ENCODE results near the gene CALCR.

The CALCR gene

DNA sequence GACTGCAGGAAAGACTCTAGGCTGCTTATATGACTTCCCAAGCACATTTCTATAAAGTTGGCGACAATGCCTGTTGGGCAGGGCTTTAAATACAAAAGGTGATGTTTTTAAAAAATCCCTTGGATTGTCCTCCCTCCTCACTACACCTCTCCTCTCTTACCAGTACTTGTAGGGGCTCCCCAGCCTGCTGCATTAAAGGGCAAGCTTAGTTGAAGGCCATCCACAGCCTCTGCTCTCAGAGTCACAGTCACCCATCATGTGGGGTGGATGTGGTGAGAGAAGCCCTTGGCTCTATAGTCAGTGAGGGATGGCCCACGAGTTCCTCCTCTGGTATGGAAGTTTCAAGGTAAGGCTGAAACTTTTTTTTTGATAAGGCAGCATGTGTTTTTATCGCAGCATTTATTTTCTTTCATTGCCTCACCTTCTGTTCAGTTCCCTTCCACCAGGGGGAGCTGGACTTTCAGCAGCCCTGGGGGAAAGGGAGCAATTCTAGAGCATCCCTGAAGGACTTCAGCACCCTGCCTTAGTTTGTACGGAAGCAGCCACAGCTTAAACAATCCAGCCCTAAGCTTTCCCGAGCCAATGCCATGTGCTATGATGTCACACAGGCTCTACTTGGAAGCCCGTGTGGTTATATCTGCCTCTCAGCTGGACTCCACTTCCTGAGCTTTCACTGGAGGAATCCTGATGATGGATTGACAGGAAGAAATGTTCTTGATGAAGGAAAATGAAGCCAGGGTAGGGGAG, 131.9 kb downstream of the CALCR start:
- DNase-seq (ENCODE audit: low spot score), result peak; percentile 24

DNA sequence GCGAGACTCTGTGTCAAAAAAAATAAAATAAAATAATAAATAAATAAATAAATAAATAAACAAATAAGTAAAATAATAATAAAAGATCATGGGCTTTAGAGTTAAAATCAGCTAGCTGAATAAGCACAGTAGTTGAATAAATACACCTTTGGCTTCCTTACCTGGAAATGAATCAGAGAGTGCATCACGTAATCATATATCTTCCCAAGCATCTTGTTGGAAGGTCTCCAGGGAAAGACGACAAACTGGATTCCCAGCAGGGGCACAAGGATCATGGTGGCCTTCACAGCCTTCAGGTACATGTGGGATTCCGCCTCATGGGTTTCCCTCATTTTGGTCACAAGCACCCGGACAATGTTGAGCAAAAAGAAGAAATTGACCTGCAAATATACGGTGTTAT, 138.7 kb downstream of the CALCR start:
- DNase-seq (ENCODE audit: low spot score), result no peak

DNA sequence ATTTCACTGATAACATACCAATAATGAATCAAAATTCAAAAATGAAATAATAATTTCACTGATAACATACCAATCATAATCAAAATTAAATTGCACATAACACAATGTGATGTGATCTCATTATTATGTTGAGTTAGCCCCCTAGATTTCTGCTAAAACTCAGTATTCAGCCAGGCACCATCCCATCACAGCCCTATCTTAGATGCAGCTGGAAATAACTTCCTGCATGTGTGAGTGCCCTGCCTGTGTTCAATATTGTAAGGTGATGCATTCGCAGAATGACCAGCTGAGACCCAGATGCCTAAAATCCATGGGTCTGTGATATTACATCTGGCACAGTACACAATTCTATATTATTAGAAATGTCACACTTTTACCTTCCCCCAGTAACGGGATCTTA, 142.4 kb downstream of the CALCR start:
- DNase-seq (ENCODE audit: low spot score), result no peak

DNA sequence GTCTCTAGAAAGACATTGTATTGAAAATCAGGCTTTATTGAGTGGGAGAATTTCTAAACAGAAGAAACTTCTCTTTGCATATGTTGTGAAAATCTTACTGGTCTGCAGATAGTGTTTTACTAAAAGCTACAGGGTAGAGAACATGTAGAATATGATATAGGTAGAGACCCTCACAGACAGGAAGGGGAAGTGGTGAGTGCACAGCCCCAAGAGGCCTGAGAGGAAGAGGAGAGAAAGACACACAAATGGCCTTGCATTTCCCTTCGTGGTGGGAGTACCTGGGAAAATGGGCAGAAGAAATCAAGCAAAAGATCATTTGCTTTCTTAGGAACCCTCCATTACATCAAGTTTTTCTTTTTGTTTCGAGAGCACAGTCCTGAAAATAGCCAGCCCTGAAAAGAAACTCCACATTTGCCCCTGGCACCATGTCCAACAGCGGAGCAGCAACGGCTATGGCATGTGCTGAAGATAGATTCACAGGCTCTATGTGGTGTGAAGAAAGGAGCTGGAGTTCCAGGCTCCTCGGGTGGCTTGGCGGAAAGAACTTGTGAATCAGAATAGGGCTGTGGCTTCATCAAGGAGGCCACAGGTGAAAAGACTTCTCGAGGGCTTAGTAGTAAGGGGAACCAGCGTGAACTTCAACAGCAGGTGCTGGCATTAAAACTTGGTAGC, 143.5 kb downstream of the CALCR start:
- no peak for DNase-seq (ENCODE audit: low spot score)

DNA sequence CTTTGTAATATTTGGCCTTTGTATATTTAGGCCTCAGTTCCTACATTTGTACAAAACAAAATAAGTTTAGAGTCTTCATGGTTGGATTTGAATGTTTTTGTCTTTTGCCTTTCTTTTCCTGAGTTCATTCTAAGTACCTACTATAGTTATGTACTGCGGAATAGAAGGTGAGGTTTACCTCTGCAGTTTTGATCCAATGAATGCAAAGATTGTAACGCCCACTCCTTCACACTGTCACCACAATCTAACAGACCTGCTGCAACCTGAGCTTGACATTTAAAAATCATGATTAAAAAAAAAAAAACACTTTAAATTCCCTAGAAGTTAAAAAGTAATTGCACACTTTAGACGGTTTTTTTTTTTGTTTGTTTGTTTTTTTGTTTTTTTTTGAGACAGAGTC, 145.0 kb downstream of the CALCR start:
- no peak for DNase-seq (ENCODE audit: low spot score)

DNA sequence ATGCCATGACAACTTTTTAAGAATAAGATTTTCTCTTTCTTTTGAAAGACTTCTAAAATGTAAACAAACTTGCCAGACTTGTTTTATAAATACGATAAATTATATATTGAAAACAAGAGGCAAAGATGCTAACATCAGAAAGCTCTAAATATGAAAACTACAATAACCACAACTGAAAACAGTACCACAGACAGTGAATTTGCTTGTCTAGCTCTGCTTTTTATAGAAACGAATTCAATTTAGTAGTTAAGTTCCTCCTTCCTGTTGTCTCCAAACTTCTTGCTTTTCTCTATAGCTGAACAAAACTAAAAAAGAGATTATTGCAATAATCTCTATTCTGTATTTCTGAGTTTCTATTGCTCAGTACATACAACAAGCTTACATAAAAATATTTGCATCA, 147.4 kb downstream of the CALCR start:
- DNase-seq (ENCODE audit: low spot score), result no peak

DNA sequence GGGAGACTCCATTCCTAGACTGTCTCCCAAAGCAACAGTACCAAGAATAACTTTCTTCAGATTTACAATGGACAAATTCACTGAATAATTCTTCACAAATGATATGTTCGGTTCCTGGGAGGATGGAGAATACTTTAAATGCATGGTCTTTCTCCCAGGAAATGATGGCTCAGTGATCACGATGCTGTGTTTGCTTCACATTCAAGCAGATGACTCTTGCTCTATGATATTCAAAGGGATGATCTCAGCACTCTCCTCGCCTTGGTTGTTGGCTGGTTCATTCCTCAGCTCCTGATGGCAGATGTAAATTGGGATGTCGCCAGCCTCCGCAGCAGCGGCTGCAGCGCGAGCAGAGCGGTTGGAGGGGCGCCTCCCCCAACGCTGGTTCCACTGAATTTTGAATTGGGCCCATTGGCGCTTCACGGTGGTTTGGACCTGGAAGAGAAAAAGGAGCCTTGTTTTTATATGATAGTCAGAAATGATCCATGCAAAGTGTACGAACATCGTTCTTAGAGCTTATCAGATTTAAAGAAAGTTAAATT, 148.3 kb downstream of the CALCR start:
- DNase-seq (ENCODE audit: low spot score), result no peak

DNA sequence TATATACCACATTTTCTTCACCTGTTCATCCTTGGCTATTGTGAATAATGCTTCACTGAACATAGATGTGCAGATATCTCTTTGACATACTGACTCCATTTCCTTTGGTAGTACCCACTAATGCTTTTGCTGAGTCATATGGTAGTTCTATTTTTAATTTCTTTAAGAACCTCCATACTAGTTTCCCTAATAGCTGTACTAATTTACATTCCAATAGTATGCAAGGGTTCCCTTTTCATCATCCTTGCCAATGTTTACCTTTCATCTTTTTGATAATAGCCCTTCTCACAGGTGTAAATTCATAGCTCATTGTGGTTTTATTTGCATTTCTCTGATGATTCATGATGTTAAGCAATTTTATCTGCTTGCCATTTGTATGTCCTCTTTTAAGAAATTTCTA, 159.9 kb downstream of the CALCR start:
- no peak for DNase-seq (ENCODE audit: low spot score)

DNA sequence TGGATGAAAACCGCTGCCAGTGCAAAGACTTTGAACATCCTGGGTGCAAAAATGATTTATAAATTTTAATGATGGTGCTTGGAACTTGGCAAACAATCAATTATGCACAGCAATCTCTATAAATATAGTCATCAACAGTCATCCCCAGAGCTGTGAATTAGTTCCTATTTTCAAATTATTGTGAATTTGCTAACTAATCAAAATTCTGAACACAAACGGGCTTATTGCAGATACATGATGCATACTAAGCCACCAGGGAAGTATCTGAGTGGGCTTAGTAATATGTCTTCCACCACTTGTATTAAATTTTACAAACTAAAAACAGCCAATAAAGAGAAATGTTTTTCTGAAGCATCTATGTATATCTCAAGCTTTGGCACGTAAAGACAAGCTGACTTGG, 165.2 kb downstream of the CALCR start:
- no peak for DNase-seq (ENCODE audit: low spot score)

DNA sequence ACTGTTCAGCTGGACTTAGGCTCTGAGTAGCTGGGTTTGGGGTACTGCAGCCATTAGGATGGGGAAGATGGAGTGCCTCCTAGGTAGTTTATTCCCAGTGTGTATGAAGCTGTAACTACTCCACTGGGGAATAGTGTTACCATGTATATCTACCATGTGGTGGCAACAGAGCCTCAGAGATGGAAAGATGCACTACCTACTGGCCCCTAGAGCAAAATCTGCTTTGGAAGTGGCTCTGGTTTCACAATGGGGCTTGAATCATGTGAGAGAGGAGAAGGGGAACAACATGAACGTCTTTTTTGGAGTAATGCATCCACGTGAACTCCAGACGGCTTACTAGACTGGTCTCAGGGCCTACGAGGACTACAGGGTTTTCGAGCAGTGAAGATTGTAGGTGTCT, 167.3 kb downstream of the CALCR start:
- no peak for DNase-seq (ENCODE audit: low spot score)

DNA sequence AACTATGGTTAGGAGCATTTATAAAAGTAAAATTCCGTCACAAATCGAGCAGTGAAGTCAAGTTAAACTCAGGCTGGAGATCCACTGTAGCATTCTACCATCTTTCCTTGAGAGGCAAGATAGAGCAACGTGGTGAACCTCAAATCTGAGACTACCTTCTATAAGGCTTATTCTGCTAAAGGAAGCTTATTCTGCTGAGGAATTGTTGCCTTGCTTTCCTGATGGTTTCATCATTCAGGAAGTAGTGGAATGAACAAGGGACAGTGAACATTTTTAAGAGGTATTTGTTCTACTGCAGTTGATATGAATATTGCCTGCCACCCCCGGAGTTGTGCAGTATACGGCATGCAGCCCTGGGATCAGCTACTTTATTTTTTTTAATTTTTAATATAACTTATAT, 171.6 kb downstream of the CALCR start:
- DNase-seq (ENCODE audit: low spot score), result no peak

DNA sequence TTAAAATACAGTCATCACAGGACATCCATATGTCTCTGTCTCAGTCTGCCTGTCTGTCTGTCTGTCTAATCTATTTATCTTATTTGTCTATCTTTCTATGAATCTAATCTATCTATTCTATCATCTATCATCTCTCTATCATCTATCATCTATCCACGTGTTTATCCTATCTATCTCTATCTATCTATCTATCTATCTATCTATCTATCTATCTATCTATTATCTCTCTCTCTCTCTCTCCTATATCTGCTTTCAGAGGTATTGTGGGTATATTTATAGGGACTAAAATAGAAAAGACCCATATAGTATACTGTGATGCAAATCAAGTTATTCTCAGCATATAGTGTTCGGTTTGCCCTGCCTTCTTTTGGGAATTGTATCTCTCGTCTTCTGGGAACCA, 174.9 kb downstream of the CALCR start:
- DNase-seq (ENCODE audit: low spot score), result no peak

DNA sequence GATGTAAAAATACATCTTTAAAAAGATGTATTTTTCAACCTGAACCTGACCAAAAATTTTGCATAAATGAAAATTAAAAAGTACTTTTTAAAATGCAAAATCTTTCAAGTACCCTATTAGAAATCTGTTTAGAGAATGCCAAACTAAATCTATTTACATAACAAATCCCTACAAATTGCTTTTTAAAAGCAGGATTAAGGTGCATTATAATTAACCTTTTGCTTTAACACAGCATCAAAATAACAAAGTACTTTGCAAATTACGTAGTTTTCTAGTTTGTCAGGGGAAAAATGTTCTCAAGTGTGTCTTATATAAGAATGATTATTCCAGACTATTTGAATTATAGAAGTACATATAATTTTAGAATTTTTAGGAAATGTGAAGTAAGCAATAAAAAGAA, 181.5 kb downstream of the CALCR start:
- DNase-seq (ENCODE audit: low spot score), result no peak

DNA sequence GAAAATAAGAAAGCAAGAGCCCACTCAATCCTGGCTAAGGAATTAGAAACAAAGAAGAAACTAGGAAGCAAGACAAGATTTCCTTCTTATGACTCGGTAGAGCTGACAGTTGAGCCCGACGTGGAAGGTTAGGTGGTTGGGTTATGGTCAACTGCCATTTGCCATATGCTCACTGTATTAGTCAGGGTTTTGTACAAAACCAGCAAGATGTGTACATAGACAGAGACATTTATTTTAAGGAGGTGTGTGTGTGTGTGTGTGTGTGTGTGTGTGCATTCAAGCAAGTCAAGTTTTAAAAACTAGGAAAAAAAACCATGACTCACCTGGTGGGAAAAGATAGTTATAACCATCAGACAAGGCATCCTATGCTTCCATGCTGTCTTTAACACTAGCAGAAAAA, 183.9 kb downstream of the CALCR start:
- DNase-seq (ENCODE audit: low spot score), result no peak

DNA sequence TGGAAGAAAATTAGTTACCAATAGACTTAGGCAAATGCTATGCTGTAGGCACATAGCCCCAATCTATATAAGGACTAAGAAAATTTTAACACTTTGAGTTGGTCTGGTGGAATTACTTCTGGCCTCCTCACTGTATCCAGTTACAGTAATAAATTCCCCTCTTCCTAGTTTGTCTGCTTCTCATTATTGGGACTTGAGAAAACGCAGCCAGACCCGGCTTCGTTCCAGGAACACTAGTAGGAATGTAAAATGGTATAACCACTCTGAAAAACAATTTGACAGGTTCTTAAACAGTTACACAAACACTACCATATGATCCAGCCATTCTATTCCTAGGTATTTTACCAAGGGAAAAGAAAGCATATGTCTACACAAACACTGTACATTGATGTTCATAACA, 192.2 kb downstream of the CALCR start:
- no peak for DNase-seq (ENCODE audit: low spot score)

DNA sequence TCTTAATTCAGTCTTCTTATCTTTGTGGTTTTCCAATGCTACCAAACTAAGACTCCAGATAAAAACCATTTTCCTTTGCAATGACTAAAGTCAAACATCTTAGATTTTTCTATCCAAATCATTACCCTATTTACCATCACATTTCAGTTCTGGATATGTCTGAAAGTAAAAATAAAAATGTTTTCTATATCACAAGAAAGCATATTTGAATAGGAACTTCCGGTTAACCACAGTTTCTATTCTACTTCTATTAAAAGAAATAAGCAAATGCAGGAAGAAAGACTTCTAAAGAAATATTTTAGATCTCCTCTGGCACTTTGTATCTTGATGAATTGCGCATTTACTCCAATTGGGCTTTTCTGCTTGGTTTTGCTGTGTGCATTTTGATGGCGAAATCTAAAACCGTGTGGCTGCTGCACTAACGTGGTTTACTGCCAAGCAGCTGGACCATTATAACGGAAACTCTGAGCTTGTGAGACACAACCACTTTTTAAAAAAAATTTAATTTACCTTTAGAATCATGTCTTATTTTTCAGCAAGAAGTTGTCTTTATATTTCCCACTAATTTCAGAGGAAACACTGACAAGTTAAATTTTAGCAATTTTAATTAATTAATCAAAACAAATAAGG, 196.3 kb downstream of the CALCR start:
- DNase-seq (ENCODE audit: low spot score), result no peak

DNA sequence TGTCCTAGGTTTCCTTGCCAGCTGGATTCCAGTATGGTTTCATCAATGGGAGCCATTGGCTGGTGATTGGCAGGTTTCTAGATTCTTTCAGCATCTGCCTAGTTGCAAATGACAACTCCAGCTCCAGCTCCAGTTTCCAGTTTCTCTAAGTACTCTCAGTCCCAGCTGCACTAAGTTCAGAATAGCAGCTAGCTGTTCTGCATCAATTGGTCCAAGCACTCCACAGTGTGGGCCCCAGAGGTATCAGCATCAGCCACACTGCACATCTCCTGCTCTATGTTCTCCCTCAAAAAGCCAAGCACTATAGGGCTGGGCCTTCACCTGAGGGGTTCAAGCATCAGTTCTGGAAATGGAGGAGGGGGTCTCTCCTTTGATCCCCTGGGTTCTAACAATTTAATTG, 198.9 kb downstream of the CALCR start:
- DNase-seq (ENCODE audit: low spot score), result no peak

Data from hematopoietic multipotent progenitor cell treated with erythropoietin and hydrocortisone succinate and interleukin-3 and kit ligand, for 15 days (in vitro differentiated cells).